ENCODE data around the gene ATP6V0A4. TPM values are rescaled to one million over a fixed set of nuclear protein-coding genes. Genes with fewer than 3 reads are reported as not detected.

The ATP6V0A4 gene
- total RNA-seq, 2 donors from 2014 or later = not detected

DNA sequence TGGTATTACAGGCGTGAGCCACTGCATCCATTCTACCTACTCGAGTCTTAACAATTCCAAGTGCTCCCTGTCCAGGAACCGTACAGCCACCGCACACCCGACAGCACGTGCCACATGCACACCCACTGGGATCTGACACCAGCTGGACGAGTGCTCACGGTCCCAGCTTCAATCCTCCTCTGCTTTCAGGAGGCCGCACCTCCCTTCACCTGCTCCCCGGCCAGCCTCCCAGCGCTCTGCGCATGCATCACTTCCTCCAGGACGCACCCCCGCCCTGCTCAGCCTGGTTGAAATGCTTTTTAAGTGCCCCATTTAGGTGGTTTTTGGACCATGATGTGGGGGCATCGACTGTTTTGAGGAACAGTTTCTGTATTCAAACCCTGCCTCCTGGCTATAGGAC is 47.5 kb downstream of the ATP6V0A4 start:
- Histone ChIP-seq H3K9ac (ENCODE audit: low read depth in 2 of 2, low read length in 2 of 2) (no peak overlapping the region), H3K36me3 (no peaks in the 10 kb centered on the region), H3K27ac (no peak overlapping the region), H3K4me3 (no peak overlapping the region), H3K27me3 (no peaks in the 10 kb centered on the region), H3K4me1 (no peaks in the 10 kb centered on the region), H3K9me3 (no peaks in the 10 kb centered on the region)
- DNase-seq = no peak
- TF ChIP-seq, protein P1, sequence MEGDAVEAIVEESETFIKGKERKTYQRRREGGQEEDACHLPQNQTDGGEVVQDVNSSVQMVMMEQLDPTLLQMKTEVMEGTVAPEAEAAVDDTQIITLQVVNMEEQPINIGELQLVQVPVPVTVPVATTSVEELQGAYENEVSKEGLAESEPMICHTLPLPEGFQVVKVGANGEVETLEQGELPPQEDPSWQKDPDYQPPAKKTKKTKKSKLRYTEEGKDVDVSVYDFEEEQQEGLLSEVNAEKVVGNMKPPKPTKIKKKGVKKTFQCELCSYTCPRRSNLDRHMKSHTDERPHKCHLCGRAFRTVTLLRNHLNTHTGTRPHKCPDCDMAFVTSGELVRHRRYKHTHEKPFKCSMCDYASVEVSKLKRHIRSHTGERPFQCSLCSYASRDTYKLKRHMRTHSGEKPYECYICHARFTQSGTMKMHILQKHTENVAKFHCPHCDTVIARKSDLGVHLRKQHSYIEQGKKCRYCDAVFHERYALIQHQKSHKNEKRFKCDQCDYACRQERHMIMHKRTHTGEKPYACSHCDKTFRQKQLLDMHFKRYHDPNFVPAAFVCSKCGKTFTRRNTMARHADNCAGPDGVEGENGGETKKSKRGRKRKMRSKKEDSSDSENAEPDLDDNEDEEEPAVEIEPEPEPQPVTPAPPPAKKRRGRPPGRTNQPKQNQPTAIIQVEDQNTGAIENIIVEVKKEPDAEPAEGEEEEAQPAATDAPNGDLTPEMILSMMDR (IDR thresholded peaks at IDR 0.05) = no peak
- intact Hi-C loops (cut with DNase I) = no loop called here

DNA sequence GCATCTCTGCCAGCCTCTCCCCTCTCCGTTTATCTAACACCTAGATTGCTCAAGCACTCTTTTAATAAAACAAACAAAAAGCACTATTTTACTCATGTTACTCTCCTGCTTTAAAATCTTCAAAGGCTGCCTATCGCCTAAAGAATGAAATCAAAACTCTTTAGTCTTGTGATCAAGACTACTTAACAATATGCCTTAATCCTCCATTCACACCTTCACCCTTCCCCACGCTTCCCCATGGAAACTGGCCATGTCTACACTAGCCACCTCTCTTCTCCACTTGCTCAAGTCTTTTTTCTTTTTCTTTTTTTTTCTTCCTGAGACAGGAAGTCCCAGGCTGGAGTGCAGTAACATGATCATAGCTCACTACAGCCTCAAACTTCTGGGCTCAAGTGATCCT is 48.0 kb downstream of the ATP6V0A4 start:
- Histone ChIP-seq H3K4me1 (no peaks in the 10 kb centered on the region), H3K9me3 (no peaks in the 10 kb centered on the region), H3K27ac (no peak overlapping the region), H3K9ac (ENCODE audit: low read depth in 2 of 2, low read length in 2 of 2) (no peak overlapping the region), H3K4me3 (no peak overlapping the region), H3K27me3 (no peaks in the 10 kb centered on the region), H3K36me3 (no peaks in the 10 kb centered on the region)
- no peak for DNase-seq
- intact Hi-C loops (cut with DNase I) = loop anchor here (10.0 kb wide), 1 partner anchor 295 kb away; no protein-coding TSS in a partner anchor
- TF ChIP-seq, protein P1 (IDR thresholded peaks at IDR 0.05) = no peak

DNA sequence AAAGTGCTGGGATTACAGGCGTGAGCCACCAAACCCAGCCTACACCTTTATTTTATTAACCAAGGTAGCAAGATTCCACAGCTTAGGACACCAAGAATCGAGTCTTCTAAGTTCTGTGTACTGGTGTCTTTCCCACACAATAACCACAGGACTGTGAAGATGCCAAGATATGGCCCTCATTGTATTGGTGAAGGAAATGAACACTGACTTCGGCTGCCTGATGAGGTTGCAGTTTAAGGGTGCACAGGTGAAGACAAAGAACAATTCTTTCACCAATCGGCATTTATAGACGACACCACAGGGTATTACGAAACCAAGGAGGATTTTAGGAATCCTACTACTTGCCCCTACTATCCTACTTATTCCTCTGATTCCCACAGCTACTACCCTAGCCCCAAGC is 49.3 kb downstream of the ATP6V0A4 start:
- TF ChIP-seq, protein P1 (IDR thresholded peaks at IDR 0.05) = no peak
- Histone ChIP-seq H3K27me3 (no peaks in the 10 kb centered on the region), H3K4me1 (no peaks in the 10 kb centered on the region), H3K27ac (no peak overlapping the region), H3K4me3 (no peak overlapping the region), H3K36me3 (no peaks in the 10 kb centered on the region), H3K9me3 (no peaks in the 10 kb centered on the region), H3K9ac (ENCODE audit: low read depth in 2 of 2, low read length in 2 of 2) (no peak overlapping the region)
- intact Hi-C loops (cut with DNase I) = loop anchor here (10.0 kb wide), 1 partner anchor 294 kb away; no protein-coding TSS in a partner anchor
- no peak for DNase-seq

DNA sequence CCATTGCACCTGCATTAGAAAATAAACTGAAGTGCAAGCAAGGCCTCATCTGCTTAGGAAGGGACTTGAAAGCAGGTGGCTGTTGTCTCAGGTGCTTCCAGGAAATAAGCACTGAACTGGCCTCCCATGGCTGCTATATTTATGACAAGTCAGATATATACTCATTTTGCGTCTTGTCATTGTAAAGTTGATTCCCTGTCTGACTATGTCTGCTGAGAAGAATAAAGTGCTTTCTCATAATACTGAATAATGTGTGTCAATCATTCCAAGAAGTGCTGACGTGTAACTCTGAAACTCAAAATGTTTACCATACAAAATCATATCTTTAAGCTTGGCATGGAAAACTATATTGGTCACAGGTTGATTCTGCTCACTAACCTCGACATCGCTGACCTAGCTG is 51.9 kb downstream of the ATP6V0A4 start:
- no peak overlapping the region for H3K4me3 ChIP-seq
- H3K4me1 ChIP-seq = no peaks in the 10 kb centered on the region
- H3K36me3 ChIP-seq = no peaks in the 10 kb centered on the region
- no peaks in the 10 kb centered on the region for H3K9me3 ChIP-seq
- H3K27ac ChIP-seq = no peak overlapping the region
- no peaks in the 10 kb centered on the region for H3K27me3 ChIP-seq
- H3K9ac ChIP-seq (ENCODE audit: low read depth in 2 of 2, low read length in 2 of 2) = no peak overlapping the region
- intact Hi-C loops (cut with DNase I) = loop anchor here (10.0 kb wide), 1 partner anchor 291 kb away; no protein-coding TSS in a partner anchor
- TF ChIP-seq, protein P1 (IDR thresholded peaks at IDR 0.05) = no peak
- no peak for DNase-seq

DNA sequence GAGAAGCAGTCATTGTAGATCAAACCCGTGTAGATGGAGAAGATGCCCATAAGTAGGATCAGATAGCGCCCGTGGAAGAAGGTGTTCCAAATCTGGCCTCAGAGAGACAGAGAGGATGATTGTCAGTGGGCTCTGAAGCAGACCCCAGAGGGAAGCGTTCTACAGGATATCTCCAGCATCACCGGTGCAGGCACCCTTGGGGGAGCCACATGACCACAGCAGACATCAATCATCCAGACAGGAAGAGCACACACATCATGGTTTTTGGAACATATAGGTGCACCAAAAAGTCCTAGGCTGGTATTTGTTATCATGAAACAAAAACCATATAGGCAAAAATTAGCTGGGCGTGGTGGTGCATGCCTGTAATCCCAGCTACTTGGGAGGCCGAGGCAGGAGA is 52.8 kb downstream of the ATP6V0A4 start:
- intact Hi-C loops (cut with DNase I) = loop anchor here (10.0 kb wide), 1 partner anchor 290 kb away; no protein-coding TSS in a partner anchor

More for the DNA sequence above, 52.8 kb downstream of the ATP6V0A4 start:
- Histone ChIP-seq H3K36me3 (no peaks in the 10 kb centered on the region), H3K4me3 (no peak overlapping the region), H3K4me1 (no peaks in the 10 kb centered on the region), H3K27ac (no peak overlapping the region), H3K27me3 (no peaks in the 10 kb centered on the region), H3K9ac (ENCODE audit: low read depth in 2 of 2, low read length in 2 of 2) (no peak overlapping the region), H3K9me3 (no peaks in the 10 kb centered on the region)
- TF ChIP-seq, protein P1 (IDR thresholded peaks at IDR 0.05) = no peak
- DNase-seq = no peak
